Vagina (tissue), 2 donors: Measurements from ENCODE around the gene YWHAG.

Experiments used
- POLR2A ChIP-seq, 2 donors: fragments of 450-650 bp; IDR thresholded peaks; one replicate each; pipeline ENCODE4 v1.6.1; 2017; ENCODE audit warnings: antibody characterized with exemption in 2 of 2, mild to moderate bottlenecking in 2 of 2, moderate library complexity in 2 of 2
- POLR2AphosphoS5 ChIP-seq, 2 donors: sonication (generic); formaldehyde crosslinking; IDR thresholded peaks; one replicate each; pipeline ENCODE4 v1.9.0; 2017; ENCODE audit warnings: antibody characterized with exemption in 2 of 2, mild to moderate bottlenecking in 2 of 2, low read depth in 1 of 2; ENCODE audit not compliant: insufficient read depth in 1 of 2
- TF ChIP-seq, protein P1 (sequence below), 3 experiments: fragments of 450-650 bp in 2 of 3; fragments of 200-600 bp in 1 of 3; sonication (generic) in 1 of 3; IDR thresholded peaks; one replicate each; pipeline ENCODE4 v1.5.1; 2017 to 2019; ENCODE audit warnings: antibody characterized with exemption in 3 of 3, mild to moderate bottlenecking in 2 of 3, moderate library complexity in 2 of 3

- TF ChIP-seq, protein P1, sequence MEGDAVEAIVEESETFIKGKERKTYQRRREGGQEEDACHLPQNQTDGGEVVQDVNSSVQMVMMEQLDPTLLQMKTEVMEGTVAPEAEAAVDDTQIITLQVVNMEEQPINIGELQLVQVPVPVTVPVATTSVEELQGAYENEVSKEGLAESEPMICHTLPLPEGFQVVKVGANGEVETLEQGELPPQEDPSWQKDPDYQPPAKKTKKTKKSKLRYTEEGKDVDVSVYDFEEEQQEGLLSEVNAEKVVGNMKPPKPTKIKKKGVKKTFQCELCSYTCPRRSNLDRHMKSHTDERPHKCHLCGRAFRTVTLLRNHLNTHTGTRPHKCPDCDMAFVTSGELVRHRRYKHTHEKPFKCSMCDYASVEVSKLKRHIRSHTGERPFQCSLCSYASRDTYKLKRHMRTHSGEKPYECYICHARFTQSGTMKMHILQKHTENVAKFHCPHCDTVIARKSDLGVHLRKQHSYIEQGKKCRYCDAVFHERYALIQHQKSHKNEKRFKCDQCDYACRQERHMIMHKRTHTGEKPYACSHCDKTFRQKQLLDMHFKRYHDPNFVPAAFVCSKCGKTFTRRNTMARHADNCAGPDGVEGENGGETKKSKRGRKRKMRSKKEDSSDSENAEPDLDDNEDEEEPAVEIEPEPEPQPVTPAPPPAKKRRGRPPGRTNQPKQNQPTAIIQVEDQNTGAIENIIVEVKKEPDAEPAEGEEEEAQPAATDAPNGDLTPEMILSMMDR (IDR thresholded peaks at IDR 0.05): no peak
- TF ChIP-seq POLR2AphosphoS5 (IDR thresholded peaks at IDR 0.05; ENCODE audit: insufficient read depth in 1 of 2, low read depth in 1 of 2) (no peak), POLR2A (IDR thresholded peaks at IDR 0.05) (no peak)
Observed at GRCh38 chr7:76395965-76396726, 37.4 kb upstream of the YWHAG start.
